ENCODE measurements around the gene SERPINB10.

The SERPINB10 gene

DNA sequence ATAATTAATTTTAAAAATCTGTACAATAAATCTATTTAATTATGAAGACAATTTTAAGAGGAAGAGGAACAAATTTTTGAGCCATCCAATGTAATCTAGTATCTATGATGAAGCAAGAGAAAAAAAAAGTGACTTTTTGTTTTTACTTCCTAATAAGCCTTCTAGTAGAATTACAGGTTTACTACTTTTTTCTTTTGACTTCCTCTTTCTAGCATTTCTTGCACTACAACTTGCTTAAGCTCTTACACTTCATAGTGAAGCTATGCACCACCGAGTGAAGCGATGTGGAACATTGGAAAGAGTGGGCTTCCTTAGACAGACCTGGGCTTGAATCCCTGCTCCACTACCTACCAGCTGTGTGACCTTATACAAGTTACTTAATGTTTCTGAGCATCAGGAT lies 18.1 kb upstream of the SERPINB10 start:
- FAIRE-seq (no peak), DNase-seq (ENCODE audit: insufficient read length, low spot score) (no peak)
- TF ChIP-seq SPI1 (IDR thresholded peaks at IDR 0.05; ENCODE audit: low read depth, low read length) (peak; percentile 48), POU2F2 (IDR thresholded peaks at IDR 0.05; ENCODE audit: low read depth, low read length) (no peak), POLR2AphosphoS5 (IDR thresholded peaks at IDR 0.05; ENCODE audit: low read depth, low read length) (no peak)

- DNase-seq (ENCODE audit: insufficient read length, low spot score), result no peak
- FAIRE-seq, result peak; percentile 13
- TF ChIP-seq SPI1 (IDR thresholded peaks at IDR 0.05; ENCODE audit: low read depth, low read length) (no peak), TAF1 (IDR thresholded peaks at IDR 0.05; ENCODE audit: low read depth, low read length) (no peak), POLR2AphosphoS5 (IDR thresholded peaks at IDR 0.05; ENCODE audit: low read depth, low read length) (no peak), POU2F2 (IDR thresholded peaks at IDR 0.05; ENCODE audit: low read depth, low read length) (no peak), POLR2A (IDR thresholded peaks at IDR 0.05; ENCODE audit: low read depth, low read length) (no peak), PAX5 (IDR thresholded peaks at IDR 0.05; ENCODE audit: insufficient read depth, low read length, severe bottlenecking) (no peak)
Observed at GRCh38 chr18:63890237-63890949, 17.4 kb upstream of the SERPINB10 start.

GRCh38 chr18:63890950-63891304 lies 16.8 kb upstream of the SERPINB10 start:
- DNase-seq (ENCODE audit: insufficient read length, low spot score) (no peak), FAIRE-seq (no peak)
- TF ChIP-seq POLR2A (IDR thresholded peaks at IDR 0.05; ENCODE audit: low read depth, low read length) (no peak), POLR2AphosphoS5 (IDR thresholded peaks at IDR 0.05; ENCODE audit: low read depth, low read length) (no peak), POU2F2 (IDR thresholded peaks at IDR 0.05; ENCODE audit: low read depth, low read length) (no peak), PAX5 (IDR thresholded peaks at IDR 0.05; ENCODE audit: insufficient read depth, low read length, severe bottlenecking) (no peak), SPI1 (IDR thresholded peaks at IDR 0.05; ENCODE audit: low read depth, low read length) (no peak), TAF1 (IDR thresholded peaks at IDR 0.05; ENCODE audit: low read depth, low read length) (no peak)

- FAIRE-seq (no peak), DNase-seq (ENCODE audit: insufficient read length, low spot score) (no peak)
- TF ChIP-seq POLR2AphosphoS5 (IDR thresholded peaks at IDR 0.05; ENCODE audit: low read depth, low read length) (no peak), PAX5 (IDR thresholded peaks at IDR 0.05; ENCODE audit: insufficient read depth, low read length, severe bottlenecking) (no peak), POLR2A (IDR thresholded peaks at IDR 0.05; ENCODE audit: low read depth, low read length) (no peak)
Observed at GRCh38 chr18:63892566-63892965, 15.2 kb upstream of the SERPINB10 start.

- FAIRE-seq, result no peak
- no peak for DNase-seq (ENCODE audit: insufficient read length, low spot score)
- TF ChIP-seq TAF1 (IDR thresholded peaks at IDR 0.05; ENCODE audit: low read depth, low read length) (no peak), SPI1 (IDR thresholded peaks at IDR 0.05; ENCODE audit: low read depth, low read length) (no peak), POU2F2 (IDR thresholded peaks at IDR 0.05; ENCODE audit: low read depth, low read length) (no peak), POLR2AphosphoS5 (IDR thresholded peaks at IDR 0.05; ENCODE audit: low read depth, low read length) (no peak), PAX5 (IDR thresholded peaks at IDR 0.05; ENCODE audit: insufficient read depth, low read length, severe bottlenecking) (no peak)
Observed at GRCh38 chr18:63894106-63894772, 13.5 kb upstream of the SERPINB10 start.

- peak; percentile 31 for FAIRE-seq
- TF ChIP-seq POU2F2 (IDR thresholded peaks at IDR 0.05; ENCODE audit: low read depth, low read length), result no peak
- no peak for TF ChIP-seq POLR2A (IDR thresholded peaks at IDR 0.05; ENCODE audit: low read depth, low read length)
- no peak for TF ChIP-seq PAX5 (IDR thresholded peaks at IDR 0.05; ENCODE audit: insufficient read depth, low read length, severe bottlenecking)
- TF ChIP-seq SPI1 (IDR thresholded peaks at IDR 0.05; ENCODE audit: low read depth, low read length), result no peak
- no peak for TF ChIP-seq TAF1 (IDR thresholded peaks at IDR 0.05; ENCODE audit: low read depth, low read length)
- no peak for TF ChIP-seq POLR2AphosphoS5 (IDR thresholded peaks at IDR 0.05; ENCODE audit: low read depth, low read length)
- no peak for DNase-seq (ENCODE audit: insufficient read length, low spot score)
Observed at GRCh38 chr18:63895190-63895589, 12.6 kb upstream of the SERPINB10 start.

DNA sequence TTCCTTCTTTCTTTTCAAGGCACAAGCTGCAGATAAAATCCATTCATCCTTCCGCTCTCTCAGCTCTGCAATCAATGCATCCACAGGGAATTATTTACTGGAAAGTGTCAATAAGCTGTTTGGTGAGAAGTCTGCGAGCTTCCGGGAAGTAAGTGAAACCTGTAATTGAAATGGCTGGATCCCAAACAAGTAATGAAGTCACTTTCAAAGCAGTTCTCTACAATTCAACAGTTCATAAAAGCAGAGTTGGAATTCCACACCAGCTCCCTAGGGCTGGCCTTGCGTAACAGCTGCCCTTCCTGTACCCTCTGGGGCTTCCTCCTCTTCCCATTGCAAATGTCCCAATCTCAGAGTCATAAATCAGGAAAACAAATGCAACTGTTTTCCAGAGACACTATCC lies 10.7 kb upstream of the SERPINB10 start:
- DNase-seq (ENCODE audit: insufficient read length, low spot score) (no peak), FAIRE-seq (no peak)
- TF ChIP-seq POLR2A (IDR thresholded peaks at IDR 0.05; ENCODE audit: low read depth, low read length), result no peak
- no peak for TF ChIP-seq POU2F2 (IDR thresholded peaks at IDR 0.05; ENCODE audit: low read depth, low read length)
- no peak for TF ChIP-seq PAX5 (IDR thresholded peaks at IDR 0.05; ENCODE audit: insufficient read depth, low read length, severe bottlenecking)
- TF ChIP-seq SPI1 (IDR thresholded peaks at IDR 0.05; ENCODE audit: low read depth, low read length), result no peak
- TF ChIP-seq TAF1 (IDR thresholded peaks at IDR 0.05; ENCODE audit: low read depth, low read length), result no peak
- no peak for TF ChIP-seq POLR2AphosphoS5 (IDR thresholded peaks at IDR 0.05; ENCODE audit: low read depth, low read length)

- TF ChIP-seq PAX5 (IDR thresholded peaks at IDR 0.05; ENCODE audit: insufficient read depth, low read length, severe bottlenecking) (no peak), POLR2A (IDR thresholded peaks at IDR 0.05; ENCODE audit: low read depth, low read length) (no peak), SPI1 (IDR thresholded peaks at IDR 0.05; ENCODE audit: low read depth, low read length) (no peak), POU2F2 (IDR thresholded peaks at IDR 0.05; ENCODE audit: low read depth, low read length) (no peak), POLR2AphosphoS5 (IDR thresholded peaks at IDR 0.05; ENCODE audit: low read depth, low read length) (no peak), TAF1 (IDR thresholded peaks at IDR 0.05; ENCODE audit: low read depth, low read length) (no peak)
- FAIRE-seq, result no peak
- DNase-seq (ENCODE audit: insufficient read length, low spot score), result no peak
Observed at GRCh38 chr18:63899206-63899605, 8.6 kb upstream of the SERPINB10 start.

- peak; percentile 5 for FAIRE-seq
- DNase-seq (ENCODE audit: insufficient read length, low spot score), result no peak
- TF ChIP-seq POU2F2 (IDR thresholded peaks at IDR 0.05; ENCODE audit: low read depth, low read length), result no peak
- no peak for TF ChIP-seq POLR2A (IDR thresholded peaks at IDR 0.05; ENCODE audit: low read depth, low read length)
- TF ChIP-seq PAX5 (IDR thresholded peaks at IDR 0.05; ENCODE audit: insufficient read depth, low read length, severe bottlenecking), result no peak
- TF ChIP-seq SPI1 (IDR thresholded peaks at IDR 0.05; ENCODE audit: low read depth, low read length), result no peak
- TF ChIP-seq POLR2AphosphoS5 (IDR thresholded peaks at IDR 0.05; ENCODE audit: low read depth, low read length), result no peak
Observed at GRCh38 chr18:63903851-63904570, 3.7 kb upstream of the SERPINB10 start.

Measured in GM12891 (cell line).